ENCODE measurements around the gene NEK1. TPM values are rescaled to one million over a fixed set of nuclear protein-coding genes. Genes with fewer than 3 reads are reported as not detected.

Gene NEK1
- total and polyA plus RNA-seq, 11 donors: 4.8 to 17.8 (median 12.0) TPM

DNA sequence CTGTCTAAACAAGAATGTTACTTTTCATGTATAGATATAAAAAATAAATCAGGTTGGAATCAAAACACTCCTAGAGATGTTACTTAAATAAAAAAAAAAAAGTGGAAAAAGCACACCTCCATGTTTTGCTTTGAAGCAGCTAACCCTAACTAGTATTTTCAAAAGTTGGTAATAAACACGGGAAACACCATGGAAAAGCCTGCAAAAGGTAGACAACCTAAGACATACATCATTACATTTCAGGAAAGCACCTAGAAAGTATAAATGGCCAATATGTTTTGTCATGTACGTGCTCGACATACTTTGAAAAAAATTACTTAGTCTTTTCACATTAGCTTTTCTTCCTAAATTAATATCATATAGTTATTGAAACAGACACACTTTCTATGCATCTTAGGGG, 211.6 kb downstream of the NEK1 start:
- Histone ChIP-seq H3K27ac (no peak overlapping the region), H3K9me3 (no peaks in the 10 kb centered on the region), H3K36me3 (peaks cover 0 to 21% (median 10%) of the 10 kb centered on the region in 9 donors), H3K4me1 (no peaks in the 10 kb centered on the region), H3K4me3 (no peak overlapping the region), H3K27me3 (no peaks in the 10 kb centered on the region)
- DNase-seq: no peak
- no peak for ATAC-seq
- intact Hi-C loops (cut with DNase I): loop anchor here in 2 of 10 donors (10.0 kb wide), 2 partner anchors 126 to 266 kb away; partner anchors contain the start of gene SH3RF1 (in 1 of the 2)
- TF ChIP-seq POLR2A (IDR thresholded peaks at IDR 0.05) (no peak), CTCF (IDR thresholded peaks at IDR 0.05) (no peak)
- WGBS, 4 donors: 65 to 70% (median 67%) methylated on average over 3 of the region's 3 CpGs

DNA sequence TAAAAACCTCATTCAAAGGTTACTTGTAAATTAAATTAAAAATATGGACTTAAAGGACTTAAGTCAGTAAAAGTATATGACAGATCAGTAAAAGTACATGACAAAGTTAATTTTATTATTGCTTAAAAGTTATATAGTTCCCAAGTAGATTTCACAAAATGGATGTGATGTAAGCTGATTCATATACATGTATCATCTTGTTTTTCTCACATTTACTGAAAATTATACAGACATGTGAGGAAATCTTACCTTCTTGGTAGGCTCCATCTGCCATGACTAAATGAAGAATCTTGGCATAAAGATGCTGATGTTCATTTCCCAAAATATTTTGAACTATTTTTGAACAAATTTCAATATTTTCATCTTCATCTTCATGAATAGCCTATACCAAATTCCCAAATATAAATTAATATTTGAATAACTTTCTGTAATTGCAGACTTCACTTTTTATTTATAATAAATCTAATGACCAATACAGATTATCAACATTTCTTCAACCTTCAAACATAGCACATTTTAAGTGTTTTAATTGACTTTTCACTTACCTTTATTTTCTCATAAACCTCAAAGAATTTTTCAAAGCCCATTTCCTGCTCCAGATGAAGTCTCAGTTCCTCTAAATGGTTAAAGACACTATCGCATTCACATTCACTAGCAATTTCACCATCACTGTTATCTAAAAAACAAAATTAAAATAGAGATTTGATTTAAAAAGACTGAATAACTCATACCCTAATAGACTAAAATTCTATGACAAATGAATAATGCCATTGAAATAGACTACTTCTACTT, 212.2 kb downstream of the NEK1 start:
- WGBS, 4 donors: 90 to 97% (median 94%) methylated on average over 1 of the region's 1 CpG
- no peaks in the 10 kb centered on the region for H3K27me3 ChIP-seq
- H3K4me3 ChIP-seq: no peak overlapping the region
- H3K9me3 ChIP-seq: no peaks in the 10 kb centered on the region
- no peak for DNase-seq
- intact Hi-C loops (cut with DNase I): loop anchor here in 2 of 10 donors (10.0 kb wide), 2 partner anchors 125 to 265 kb away; partner anchors contain the start of gene SH3RF1 (in 1 of the 2)
- no peak for TF ChIP-seq POLR2A (IDR thresholded peaks at IDR 0.05)
- no peak for TF ChIP-seq CTCF (IDR thresholded peaks at IDR 0.05)
- peaks cover 0 to 21% (median 10%) of the 10 kb centered on the region in 9 donors for H3K36me3 ChIP-seq
- H3K4me1 ChIP-seq: no peaks in the 10 kb centered on the region
- no peak for ATAC-seq
- no peak overlapping the region for H3K27ac ChIP-seq

DNA sequence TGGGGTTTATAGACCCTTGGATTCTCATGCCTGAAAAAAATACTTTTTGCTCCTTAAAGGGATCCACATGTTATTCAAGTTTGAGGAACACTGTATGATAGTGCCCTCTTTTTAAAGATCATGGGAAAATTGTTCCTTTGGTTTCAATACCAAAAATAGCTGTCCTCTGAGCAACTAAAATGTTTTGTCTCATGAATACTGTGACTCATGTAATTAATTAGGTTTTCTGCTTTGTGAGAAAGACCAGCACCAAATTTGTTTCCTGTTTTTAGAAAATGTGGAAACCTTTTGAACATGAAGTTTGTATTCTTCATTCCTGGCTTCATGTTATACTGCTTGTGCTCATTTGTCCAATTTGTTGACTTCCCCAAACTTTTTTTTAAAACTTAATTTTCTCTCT, 214.1 kb downstream of the NEK1 start:
- TF ChIP-seq POLR2A (IDR thresholded peaks at IDR 0.05): no peak
- no peak for TF ChIP-seq CTCF (IDR thresholded peaks at IDR 0.05)
- Histone ChIP-seq H3K36me3 (peaks cover 0 to 21% (median 10%) of the 10 kb centered on the region in 9 donors), H3K9me3 (no peaks in the 10 kb centered on the region), H3K27me3 (no peaks in the 10 kb centered on the region), H3K27ac (peak overlapping the region in 4 of 12 donors; percentile 4 to 43 (median 16)), H3K4me3 (no peak overlapping the region), H3K4me1 (no peaks in the 10 kb centered on the region)
- intact Hi-C loops (cut with DNase I): no loop called here
- DNase-seq (no peak), ATAC-seq (no peak)

DNA sequence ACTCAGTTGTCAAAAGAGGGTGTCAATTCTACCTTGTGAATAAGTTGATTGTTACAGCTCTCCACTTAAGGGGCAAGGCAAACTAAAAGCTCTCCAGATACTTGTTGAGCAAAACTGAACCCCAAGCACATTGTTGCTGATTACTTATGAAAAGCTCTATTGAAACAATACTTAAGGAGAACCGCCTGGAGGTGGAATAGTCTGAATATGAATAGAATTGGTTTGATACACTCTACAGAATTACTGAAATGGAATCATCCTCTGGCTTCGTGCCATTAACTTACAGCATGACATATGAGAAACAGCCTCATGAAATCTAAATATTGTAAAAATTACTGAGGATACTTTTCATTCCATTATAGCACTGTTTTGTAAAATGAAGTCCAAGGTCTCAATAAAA, 214.6 kb downstream of the NEK1 start:
- Histone ChIP-seq H3K4me1 (no peaks in the 10 kb centered on the region), H3K4me3 (no peak overlapping the region), H3K36me3 (peaks cover 0 to 21% (median 10%) of the 10 kb centered on the region in 9 donors), H3K27me3 (no peaks in the 10 kb centered on the region), H3K9me3 (no peaks in the 10 kb centered on the region), H3K27ac (peak overlapping the region in 7 of 12 donors; percentile 1 to 33 (median 4))
- intact Hi-C loops (cut with DNase I): no loop called here
- ATAC-seq (no peak), DNase-seq (no peak)
- WGBS, 4 donors: 85 to 93% (median 88%) methylated on average over 2 of the region's 2 CpGs
- TF ChIP-seq POLR2A (IDR thresholded peaks at IDR 0.05) (no peak), CTCF (IDR thresholded peaks at IDR 0.05) (no peak)
